HG02623 (cell line): ENCODE data around the gene ASGR1.

Source experiments
- ATAC-seq: cut with Tn5 transposase; IDR thresholded peaks from one replicate; pipeline ENCODE4 v1.9.1; 2021; ENCODE audit warnings: moderate library complexity; ENCODE audit not compliant: unreplicated experiment

ASGR1 gene

GRCh38 chr17:7179317-7180254 is at the start of gene ASGR1:
ASGR1 (minus strand) TSS chr17:7179370; CDS start chr17:7178563, 807 bp downstream.
- no peak for ATAC-seq

- no peak for ATAC-seq
These were observed 49.8 kb upstream of the ASGR1 start for GRCh38 chr17:7228920-7229319.

GRCh38 chr17:7226721-7227710 is 47.8 kb upstream of the ASGR1 start:
- ATAC-seq: no peak

- no peak for ATAC-seq
These were observed 46.7 kb upstream of the ASGR1 start for GRCh38 chr17:7225711-7226331.

- ATAC-seq: no peak
These were observed 45.5 kb upstream of the ASGR1 start for GRCh38 chr17:7224661-7225111.

- ATAC-seq: no peak
These were observed 44.9 kb upstream of the ASGR1 start for GRCh38 chr17:7224110-7224509.

- no peak for ATAC-seq
These were observed 44.2 kb upstream of the ASGR1 start for GRCh38 chr17:7223375-7223774.

GRCh38 chr17:7222972-7223292 is 43.8 kb upstream of the ASGR1 start:
- no peak for ATAC-seq

GRCh38 chr17:7222093-7222971 is 43.2 kb upstream of the ASGR1 start:
- no peak for ATAC-seq

GRCh38 chr17:7221278-7222092 is 42.3 kb upstream of the ASGR1 start:
- no peak for ATAC-seq

- ATAC-seq: no peak
These were observed 41.6 kb upstream of the ASGR1 start for GRCh38 chr17:7220593-7221277.

- ATAC-seq: peak; percentile 45
These were observed 40.8 kb upstream of the ASGR1 start, which contains the start of the genes ACADVL and DLG4 for GRCh38 chr17:7219812-7220592. ACADVL (plus strand) TSS chr17:7219938; CDS start chr17:7219985, 47 bp downstream. DLG4 (minus strand) TSS chr17:7219836.

GRCh38 chr17:7219229-7219811 is 40.1 kb upstream of the ASGR1 start:
- no peak for ATAC-seq

- no peak for ATAC-seq
These were observed 39.6 kb upstream of the ASGR1 start for GRCh38 chr17:7218758-7219157.

GRCh38 chr17:7218166-7218565 is 39.0 kb upstream of the ASGR1 start:
- ATAC-seq: no peak

- ATAC-seq: no peak
These were observed 38.2 kb upstream of the ASGR1 start for GRCh38 chr17:7217113-7217987.
